HG02938 (cell line): Measurements from ENCODE around the gene VIPAS39.
A peak's percentile ranks its signal among the peaks of the same experiment; 100 is the strongest.

Experiments used
- ATAC-seq: cut with Tn5 transposase; IDR thresholded peaks from one replicate; pipeline ENCODE4 v1.9.1; 2021; ENCODE audit warnings: mild to moderate bottlenecking, moderate library complexity; ENCODE audit not compliant: unreplicated experiment

Gene VIPAS39

GRCh38 chr14:77457522-77458248 is at the start of gene VIPAS39, which contains the start of gene AHSA1:
VIPAS39 (minus strand) TSS chr14:77457601; CDS start chr14:77454102, 3,499 bp downstream.
AHSA1 (plus strand) TSS chr14:77458093; CDS start chr14:77458190, 97 bp downstream.
- ATAC-seq: peak; percentile 91

GRCh38 chr14:77505031-77505430 is 47.6 kb upstream of the VIPAS39 start:
- no peak for ATAC-seq

GRCh38 chr14:77503138-77503537 is 45.7 kb upstream of the VIPAS39 start:
- ATAC-seq: no peak

- no peak for ATAC-seq
Observed at GRCh38 chr14:77502109-77502782, 44.8 kb upstream of the VIPAS39 start.

GRCh38 chr14:77498984-77499527 is 41.7 kb upstream of the VIPAS39 start:
- ATAC-seq: peak; percentile 23

GRCh38 chr14:77498120-77498979 is 40.9 kb upstream of the VIPAS39 start, which contains the start of gene ISM2:
ISM2 (minus strand) TSS chr14:77498816; CDS start chr14:77498793, 23 bp downstream.
- peak; percentile 46 for ATAC-seq

- ATAC-seq: no peak
Observed at GRCh38 chr14:77495334-77495733, 37.9 kb upstream of the VIPAS39 start.

- no peak for ATAC-seq
Observed at GRCh38 chr14:77491056-77491455, 33.7 kb upstream of the VIPAS39 start.

- ATAC-seq: no peak
Observed at GRCh38 chr14:77490347-77490986, 33.1 kb upstream of the VIPAS39 start.

GRCh38 chr14:77489041-77489440 is 31.6 kb upstream of the VIPAS39 start:
- ATAC-seq: no peak

- no peak for ATAC-seq
Observed at GRCh38 chr14:77488558-77488957, 31.2 kb upstream of the VIPAS39 start.

- ATAC-seq: no peak
Observed at GRCh38 chr14:77485901-77486678, 28.7 kb upstream of the VIPAS39 start.

- ATAC-seq: no peak
Observed at GRCh38 chr14:77485256-77485655, 27.9 kb upstream of the VIPAS39 start.

GRCh38 chr14:77482422-77482821 is 25.0 kb upstream of the VIPAS39 start:
- ATAC-seq: no peak

GRCh38 chr14:77478796-77479195 is 21.4 kb upstream of the VIPAS39 start:
- ATAC-seq: peak; percentile 93

GRCh38 chr14:77478029-77478428 is 20.6 kb upstream of the VIPAS39 start:
- ATAC-seq: no peak

GRCh38 chr14:77475432-77476115 is 18.2 kb upstream of the VIPAS39 start:
- no peak for ATAC-seq

- no peak for ATAC-seq
Observed at GRCh38 chr14:77474479-77475177, 17.2 kb upstream of the VIPAS39 start.
